Type B pancreatic cell (in vitro differentiated cells): ENCODE results near the gene NCOR1. TPM values are rescaled to one million over a fixed set of nuclear protein-coding genes. Genes with fewer than 3 reads are reported as not detected.

Source experiments
- DNase-seq: peaks from one replicate; pipeline ENCODE4 v3.0.0; 2021; ENCODE audit warnings: mixed read lengths; ENCODE audit not compliant: unreplicated experiment; ENCODE audit errors: extremely low spot score
- H3K27ac Mint-ChIP-seq: 2 replicates; pipeline ENCODE4 v1.8.0; 2021; ENCODE audit warnings: mild to moderate bottlenecking, mixed read lengths
- H3K27me3 Mint-ChIP-seq: 2 replicates; pipeline ENCODE4 v1.8.0; 2021; ENCODE audit warnings: mixed read lengths
- H3K36me3 Mint-ChIP-seq: 2 replicates; pipeline ENCODE4 v1.8.0; 2021; ENCODE audit warnings: mixed read lengths
- H3K4me1 Mint-ChIP-seq: one replicate; pipeline ENCODE4 v1.8.0; 2021; ENCODE audit warnings: mixed read lengths; ENCODE audit not compliant: unreplicated experiment
- H3K4me3 Mint-ChIP-seq: 2 replicates; pipeline ENCODE4 v1.8.0; 2021; ENCODE audit warnings: mild to moderate bottlenecking, mixed read lengths
- H3K9me3 Mint-ChIP-seq: 2 replicates; pipeline ENCODE4 v1.8.0; 2021; ENCODE audit warnings: mixed read lengths
- total RNA-seq: library from RNA; stranded (reverse); gene quantifications from 2 replicates; pipeline ENCODE4 v1.2.1, GENCODE V29; 2021; ENCODE audit warnings: low replicate concordance
- TF ChIP-seq, protein P1 (sequence below): fragments of 200-600 bp; sonication (generic); conservative IDR thresholded peaks from 2 replicates; pipeline ENCODE4 v1.5.0; 2021; ENCODE audit warnings: antibody characterized with exemption, mild to moderate bottlenecking

The NCOR1 gene
- total RNA-seq, 1 donor from 2014 or later = 133 TPM

DNA sequence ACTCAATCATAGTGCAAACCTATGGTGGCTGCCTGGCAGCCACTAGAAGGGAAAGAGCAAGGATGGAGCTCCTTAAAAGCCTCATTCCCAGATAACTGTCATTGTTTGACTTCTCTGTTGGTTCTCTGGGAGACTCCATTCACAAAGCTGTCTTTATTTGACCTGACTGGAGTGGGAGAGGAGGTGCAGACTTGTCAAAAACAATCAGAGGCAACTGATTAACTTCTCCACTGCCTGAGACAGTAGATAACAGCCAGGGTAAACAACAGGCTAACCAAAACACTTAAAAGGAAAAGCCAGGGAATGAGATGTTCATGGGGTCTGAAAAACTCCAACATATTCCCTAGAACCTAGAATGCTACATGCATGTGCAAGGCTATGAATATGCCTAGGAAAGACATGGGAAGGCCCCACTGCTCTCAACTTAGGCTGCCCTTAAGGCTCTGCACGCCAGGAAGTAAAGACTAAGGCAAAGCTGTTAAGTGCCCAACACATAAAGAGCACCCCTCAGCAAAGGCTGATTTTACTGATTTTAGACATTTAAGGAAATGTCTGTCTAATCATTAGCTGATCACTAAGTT is 133.7 kb downstream of the NCOR1 start:
- TF ChIP-seq, protein P1, sequence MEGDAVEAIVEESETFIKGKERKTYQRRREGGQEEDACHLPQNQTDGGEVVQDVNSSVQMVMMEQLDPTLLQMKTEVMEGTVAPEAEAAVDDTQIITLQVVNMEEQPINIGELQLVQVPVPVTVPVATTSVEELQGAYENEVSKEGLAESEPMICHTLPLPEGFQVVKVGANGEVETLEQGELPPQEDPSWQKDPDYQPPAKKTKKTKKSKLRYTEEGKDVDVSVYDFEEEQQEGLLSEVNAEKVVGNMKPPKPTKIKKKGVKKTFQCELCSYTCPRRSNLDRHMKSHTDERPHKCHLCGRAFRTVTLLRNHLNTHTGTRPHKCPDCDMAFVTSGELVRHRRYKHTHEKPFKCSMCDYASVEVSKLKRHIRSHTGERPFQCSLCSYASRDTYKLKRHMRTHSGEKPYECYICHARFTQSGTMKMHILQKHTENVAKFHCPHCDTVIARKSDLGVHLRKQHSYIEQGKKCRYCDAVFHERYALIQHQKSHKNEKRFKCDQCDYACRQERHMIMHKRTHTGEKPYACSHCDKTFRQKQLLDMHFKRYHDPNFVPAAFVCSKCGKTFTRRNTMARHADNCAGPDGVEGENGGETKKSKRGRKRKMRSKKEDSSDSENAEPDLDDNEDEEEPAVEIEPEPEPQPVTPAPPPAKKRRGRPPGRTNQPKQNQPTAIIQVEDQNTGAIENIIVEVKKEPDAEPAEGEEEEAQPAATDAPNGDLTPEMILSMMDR = no peak
- Mint-ChIP-seq H3K9me3 (no peaks in the 10 kb centered on the region), H3K4me1 (no peaks in the 10 kb centered on the region), H3K27ac (no peak overlapping the region), H3K4me3 (no peak overlapping the region), H3K36me3 (peaks cover 52% of the 10 kb centered on the region), H3K27me3 (no peaks in the 10 kb centered on the region)
- DNase-seq = no peak

- TF ChIP-seq, protein P1 = no peak
- no peaks in the 10 kb centered on the region for H3K9me3 Mint-ChIP-seq
- no peaks in the 10 kb centered on the region for H3K27me3 Mint-ChIP-seq
- H3K27ac Mint-ChIP-seq = no peak overlapping the region
- no peak overlapping the region for H3K4me3 Mint-ChIP-seq
- DNase-seq = no peak
- H3K36me3 Mint-ChIP-seq = peaks cover 55% of the 10 kb centered on the region
- H3K4me1 Mint-ChIP-seq = no peaks in the 10 kb centered on the region
Observed at GRCh38 chr17:16080366-16080765, 135.0 kb downstream of the NCOR1 start.

GRCh38 chr17:16075949-16076348 is 139.4 kb downstream of the NCOR1 start:
- no peak overlapping the region for H3K27ac Mint-ChIP-seq
- no peaks in the 10 kb centered on the region for H3K4me1 Mint-ChIP-seq
- no peaks in the 10 kb centered on the region for H3K9me3 Mint-ChIP-seq
- peaks cover 35% of the 10 kb centered on the region for H3K36me3 Mint-ChIP-seq
- H3K4me3 Mint-ChIP-seq = no peak overlapping the region
- TF ChIP-seq, protein P1 = no peak
- H3K27me3 Mint-ChIP-seq = no peaks in the 10 kb centered on the region
- no peak for DNase-seq

- H3K27ac Mint-ChIP-seq = no peak overlapping the region
- TF ChIP-seq, protein P1 = no peak
- H3K36me3 Mint-ChIP-seq = peaks cover 35% of the 10 kb centered on the region
- H3K9me3 Mint-ChIP-seq = no peaks in the 10 kb centered on the region
- no peaks in the 10 kb centered on the region for H3K27me3 Mint-ChIP-seq
- H3K4me3 Mint-ChIP-seq = no peak overlapping the region
- DNase-seq = no peak
- H3K4me1 Mint-ChIP-seq = no peaks in the 10 kb centered on the region
Observed at GRCh38 chr17:16074423-16074822, 140.9 kb downstream of the NCOR1 start.

GRCh38 chr17:16073845-16074244 is 141.5 kb downstream of the NCOR1 start:
- H3K36me3 Mint-ChIP-seq = peaks cover 39% of the 10 kb centered on the region
- no peaks in the 10 kb centered on the region for H3K4me1 Mint-ChIP-seq
- no peaks in the 10 kb centered on the region for H3K9me3 Mint-ChIP-seq
- no peaks in the 10 kb centered on the region for H3K27me3 Mint-ChIP-seq
- H3K4me3 Mint-ChIP-seq = no peak overlapping the region
- H3K27ac Mint-ChIP-seq = no peak overlapping the region
- DNase-seq = no peak
- TF ChIP-seq, protein P1 = no peak

GRCh38 chr17:16072031-16072430 is 143.3 kb downstream of the NCOR1 start:
- Mint-ChIP-seq H3K27ac (no peak overlapping the region), H3K4me1 (no peaks in the 10 kb centered on the region), H3K9me3 (no peaks in the 10 kb centered on the region), H3K36me3 (peaks cover 48% of the 10 kb centered on the region), H3K27me3 (no peaks in the 10 kb centered on the region), H3K4me3 (no peak overlapping the region)
- no peak for DNase-seq
- TF ChIP-seq, protein P1 = no peak
